ENCODE results near the gene CCNL2. TPM values are rescaled to one million over a fixed set of nuclear protein-coding genes. Genes with fewer than 3 reads are reported as not detected.

CCNL2 gene
- total and polyA plus RNA-seq, 2 of the 13 experiments (the other 11 are each of a cell fraction or from before 2014, with no cell fraction given), result 105 to 340 TPM

DNA sequence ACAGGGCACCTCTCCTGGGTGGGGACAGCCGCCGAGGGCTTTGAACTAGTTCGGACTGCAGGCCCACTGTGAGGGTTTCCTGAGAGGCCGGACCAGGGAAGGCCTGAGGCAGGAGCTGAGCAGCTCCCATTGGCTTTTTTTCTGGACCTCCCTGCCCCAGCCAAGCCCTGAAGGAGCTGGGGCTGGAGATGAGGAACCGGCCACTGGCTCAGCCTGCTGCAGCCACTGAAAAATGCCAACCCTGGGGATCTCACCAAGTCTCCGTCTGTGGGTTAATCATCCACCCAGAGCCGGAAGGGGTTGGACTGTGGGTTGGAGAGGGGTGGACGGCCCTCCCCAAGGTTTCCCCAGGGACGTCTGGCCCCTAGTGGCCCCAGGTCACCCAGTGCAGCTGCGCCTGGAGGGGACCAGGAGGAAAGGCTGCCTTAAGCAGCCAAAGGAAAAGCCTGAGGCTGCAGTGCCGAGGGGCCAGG, 38.8 kb upstream of the CCNL2 start (continued):
- TF ChIP-seq ETS1 (CRISPR knock-in tag; IDR thresholded peaks at IDR 0.05), result no peak
- no peak for TF ChIP-seq TCF7 (IDR thresholded peaks at IDR 0.05; ENCODE audit: low read depth)
- TF ChIP-seq RELA (CRISPR knock-in tag; IDR thresholded peaks at IDR 0.05), result no peak
- TF ChIP-seq CAMTA2 (CRISPR knock-in tag; IDR thresholded peaks at IDR 0.05; ENCODE audit: borderline replicate concordance), result no peak
- TF ChIP-seq SNRNP70 (IDR thresholded peaks at IDR 0.05; ENCODE audit: low read depth, low read length), result no peak
- TF ChIP-seq, protein P1, sequence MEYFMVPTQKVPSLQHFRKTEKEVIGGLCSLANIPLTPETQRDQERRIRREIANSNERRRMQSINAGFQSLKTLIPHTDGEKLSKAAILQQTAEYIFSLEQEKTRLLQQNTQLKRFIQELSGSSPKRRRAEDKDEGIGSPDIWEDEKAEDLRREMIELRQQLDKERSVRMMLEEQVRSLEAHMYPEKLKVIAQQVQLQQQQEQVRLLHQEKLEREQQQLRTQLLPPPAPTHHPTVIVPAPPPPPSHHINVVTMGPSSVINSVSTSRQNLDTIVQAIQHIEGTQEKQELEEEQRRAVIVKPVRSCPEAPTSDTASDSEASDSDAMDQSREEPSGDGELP (IDR thresholded peaks at IDR 0.05; ENCODE audit: borderline replicate concordance, low read depth), result peak; percentile 73; the same call in 1 of the 2 replicates
- no peak; the same call in 1 of the 2 replicates for TF ChIP-seq NRL (CRISPR knock-in tag; IDR thresholded peaks at IDR 0.05; ENCODE audit: borderline replicate concordance)
- TF ChIP-seq, protein P2, sequence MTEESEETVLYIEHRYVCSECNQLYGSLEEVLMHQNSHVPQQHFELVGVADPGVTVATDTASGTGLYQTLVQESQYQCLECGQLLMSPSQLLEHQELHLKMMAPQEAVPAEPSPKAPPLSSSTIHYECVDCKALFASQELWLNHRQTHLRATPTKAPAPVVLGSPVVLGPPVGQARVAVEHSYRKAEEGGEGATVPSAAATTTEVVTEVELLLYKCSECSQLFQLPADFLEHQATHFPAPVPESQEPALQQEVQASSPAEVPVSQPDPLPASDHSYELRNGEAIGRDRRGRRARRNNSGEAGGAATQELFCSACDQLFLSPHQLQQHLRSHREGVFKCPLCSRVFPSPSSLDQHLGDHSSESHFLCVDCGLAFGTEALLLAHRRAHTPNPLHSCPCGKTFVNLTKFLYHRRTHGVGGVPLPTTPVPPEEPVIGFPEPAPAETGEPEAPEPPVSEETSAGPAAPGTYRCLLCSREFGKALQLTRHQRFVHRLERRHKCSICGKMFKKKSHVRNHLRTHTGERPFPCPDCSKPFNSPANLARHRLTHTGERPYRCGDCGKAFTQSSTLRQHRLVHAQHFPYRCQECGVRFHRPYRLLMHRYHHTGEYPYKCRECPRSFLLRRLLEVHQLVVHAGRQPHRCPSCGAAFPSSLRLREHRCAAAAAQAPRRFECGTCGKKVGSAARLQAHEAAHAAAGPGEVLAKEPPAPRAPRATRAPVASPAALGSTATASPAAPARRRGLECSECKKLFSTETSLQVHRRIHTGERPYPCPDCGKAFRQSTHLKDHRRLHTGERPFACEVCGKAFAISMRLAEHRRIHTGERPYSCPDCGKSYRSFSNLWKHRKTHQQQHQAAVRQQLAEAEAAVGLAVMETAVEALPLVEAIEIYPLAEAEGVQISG (CRISPR knock-in tag; IDR thresholded peaks at IDR 0.05), result peak; percentile 90
- TF ChIP-seq MATR3 (CRISPR knock-in tag; IDR thresholded peaks at IDR 0.05), result no peak
- no peak for TF ChIP-seq CC2D1A (CRISPR knock-in tag; IDR thresholded peaks at IDR 0.05)
- TF ChIP-seq ZNF563 (CRISPR knock-in tag; IDR thresholded peaks at IDR 0.05), result no peak
- TF ChIP-seq NFE2L1 (CRISPR knock-in tag; IDR thresholded peaks at IDR 0.05; ENCODE audit: borderline replicate concordance), result no peak
- TF ChIP-seq ZNF704 (CRISPR knock-in tag; IDR thresholded peaks at IDR 0.05; ENCODE audit: borderline replicate concordance), result no peak
- peak; percentile 56; the same call in 1 of the 2 replicates for TF ChIP-seq THAP9 (CRISPR knock-in tag; IDR thresholded peaks at IDR 0.05; ENCODE audit: borderline replicate concordance)
- no peak for TF ChIP-seq ZNF333 (CRISPR knock-in tag; IDR thresholded peaks at IDR 0.05; ENCODE audit: borderline replicate concordance)
- TF ChIP-seq TOE1 (CRISPR knock-in tag; IDR thresholded peaks at IDR 0.05), result no peak
- TF ChIP-seq U2AF2 (IDR thresholded peaks at IDR 0.05; ENCODE audit: low read depth, low read length), result no peak
